H1 (cell line): ENCODE measurements around the gene FGGY. TPM values are rescaled to one million over a fixed set of nuclear protein-coding genes. Genes with fewer than 3 reads are reported as not detected.

ENCODE experiments used
- EZH2 ChIP-seq: fragments of 200-600 bp; sonication (generic); IDR thresholded peaks from 2 replicates; pipeline ENCODE4 v1.7.1; 2012; ENCODE audit warnings: low read depth, mild to moderate bottlenecking, moderate library complexity, low read length, inconsistent platforms; ENCODE audit not compliant: severe bottlenecking
- FOSL1 ChIP-seq: IDR thresholded peaks from 2 replicates; pipeline ENCODE4 v1.6.1; 2011; ENCODE audit warnings: mild to moderate bottlenecking, low read depth, low read length, moderate library complexity; ENCODE audit not compliant: insufficient read depth
- SP2 ChIP-seq: IDR thresholded peaks from 2 replicates; pipeline ENCODE4 v1.6.1; 2012; ENCODE audit warnings: mild to moderate bottlenecking, low read length, inconsistent platforms
- polyA plus RNA-seq, 7 experiments: library from polyadenylated mRNA; depleted of rRNA in 3 of 7; stranded (reverse) in 5 of 7; unstranded in 2 of 7; fragments of >200 nt in 5 of 7; fragments of 200-250 nt in 2 of 7; gene quantifications; 1 replicate in 5 of 7; 2 replicates in 1 of 7; 4 replicates in 1 of 7; pipeline versions ENCODE4 v1.2.1 to v1.2.3, GENCODE V29; 2011 to 2013; ENCODE audit warnings: missing spikeins in 2 of 7, mixed read lengths in 2 of 7
- total RNA-seq: library from RNA; stranded (reverse); fragmentation: NEBNext Ultra II Directional; extraction: Animal tissue kit (Norgen Biotek cat#: 25700); gene quantifications from 2 replicates; pipeline ENCODE4 v1.2.1, GENCODE V29; 2021
- TF ChIP-seq, protein P1 (sequence below), 3 experiments: IDR thresholded peaks; 1 replicate in 2 of 3; 2 replicates in 1 of 3; pipeline versions ENCODE4 v1.5.1 to v1.6.1; 2011; ENCODE audit warnings: low read length in 3 of 3, mild to moderate bottlenecking in 3 of 3, inconsistent platforms in 2 of 3, low read depth in 1 of 3, moderate library complexity in 1 of 3; ENCODE audit not compliant: insufficient read depth in 1 of 3; ENCODE audit errors: control extremely low read depth in 1 of 3

Gene FGGY
- total and polyA plus RNA-seq, 2 of the 8 experiments (the other 6 are each of a cell fraction or from before 2014, with no cell fraction given) = 10.3 to 12.5 TPM

DNA sequence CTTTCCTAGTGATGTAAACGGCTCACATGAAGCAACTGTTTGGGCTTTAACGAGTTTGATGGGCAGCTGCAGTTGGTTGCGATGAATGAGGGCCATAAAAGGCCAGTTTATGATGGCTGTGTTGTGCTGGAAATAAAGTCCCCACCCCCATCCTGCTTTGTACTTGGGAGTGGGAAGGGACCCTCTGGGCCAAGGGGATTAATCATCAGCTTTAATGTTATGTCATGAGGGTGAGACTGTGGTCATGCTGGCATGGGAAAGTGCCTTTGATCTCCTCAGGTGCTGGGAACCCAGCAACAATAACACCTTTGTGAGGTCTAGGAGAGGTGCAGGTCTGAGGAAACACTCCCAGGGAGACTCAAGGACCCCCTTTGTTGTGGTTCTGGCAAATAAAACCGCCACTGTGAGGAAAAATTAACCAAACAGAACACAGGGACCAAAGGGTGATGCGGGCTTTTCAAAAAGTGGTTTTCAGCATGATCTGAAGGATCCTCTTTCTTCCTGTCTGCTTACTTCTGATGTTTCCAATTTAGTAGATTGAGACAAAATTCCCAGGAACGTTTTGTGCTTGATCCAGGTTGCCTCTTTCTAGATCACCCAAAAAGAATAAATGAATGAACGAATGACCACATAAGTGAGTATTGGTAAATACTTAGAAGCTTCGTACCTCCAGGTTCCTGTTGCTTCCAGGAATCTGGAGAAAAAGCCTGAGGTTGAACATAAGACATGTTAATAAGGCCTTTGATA is 260.1 kb downstream of the FGGY start (continued):
- TF ChIP-seq, protein P1, sequence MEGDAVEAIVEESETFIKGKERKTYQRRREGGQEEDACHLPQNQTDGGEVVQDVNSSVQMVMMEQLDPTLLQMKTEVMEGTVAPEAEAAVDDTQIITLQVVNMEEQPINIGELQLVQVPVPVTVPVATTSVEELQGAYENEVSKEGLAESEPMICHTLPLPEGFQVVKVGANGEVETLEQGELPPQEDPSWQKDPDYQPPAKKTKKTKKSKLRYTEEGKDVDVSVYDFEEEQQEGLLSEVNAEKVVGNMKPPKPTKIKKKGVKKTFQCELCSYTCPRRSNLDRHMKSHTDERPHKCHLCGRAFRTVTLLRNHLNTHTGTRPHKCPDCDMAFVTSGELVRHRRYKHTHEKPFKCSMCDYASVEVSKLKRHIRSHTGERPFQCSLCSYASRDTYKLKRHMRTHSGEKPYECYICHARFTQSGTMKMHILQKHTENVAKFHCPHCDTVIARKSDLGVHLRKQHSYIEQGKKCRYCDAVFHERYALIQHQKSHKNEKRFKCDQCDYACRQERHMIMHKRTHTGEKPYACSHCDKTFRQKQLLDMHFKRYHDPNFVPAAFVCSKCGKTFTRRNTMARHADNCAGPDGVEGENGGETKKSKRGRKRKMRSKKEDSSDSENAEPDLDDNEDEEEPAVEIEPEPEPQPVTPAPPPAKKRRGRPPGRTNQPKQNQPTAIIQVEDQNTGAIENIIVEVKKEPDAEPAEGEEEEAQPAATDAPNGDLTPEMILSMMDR (IDR thresholded peaks at IDR 0.05; ENCODE audit: control extremely low read depth in 1 of 3, insufficient read depth in 1 of 3, low read depth in 1 of 3, low read length in 3 of 3) = no peak
- TF ChIP-seq SP2 (no peak), EZH2 (no peak), FOSL1 (no peak)
